ENCODE results near the gene CD180.

- TF ChIP-seq CTCF (conservative IDR thresholded peaks at IDR 0.05; ENCODE audit: low read length) (no peak), EZH2phosphoT487 (IDR thresholded peaks at IDR 0.05; ENCODE audit: borderline replicate concordance, low read depth, low read length) (no peak)
These were observed 41.9 kb downstream of the CD180 start for GRCh38 chr5:67154556-67155206.

Data from OCI-LY7 (cell line).